Measurements from ENCODE around the gene HEPACAM2.

HEPACAM2 gene

DNA sequence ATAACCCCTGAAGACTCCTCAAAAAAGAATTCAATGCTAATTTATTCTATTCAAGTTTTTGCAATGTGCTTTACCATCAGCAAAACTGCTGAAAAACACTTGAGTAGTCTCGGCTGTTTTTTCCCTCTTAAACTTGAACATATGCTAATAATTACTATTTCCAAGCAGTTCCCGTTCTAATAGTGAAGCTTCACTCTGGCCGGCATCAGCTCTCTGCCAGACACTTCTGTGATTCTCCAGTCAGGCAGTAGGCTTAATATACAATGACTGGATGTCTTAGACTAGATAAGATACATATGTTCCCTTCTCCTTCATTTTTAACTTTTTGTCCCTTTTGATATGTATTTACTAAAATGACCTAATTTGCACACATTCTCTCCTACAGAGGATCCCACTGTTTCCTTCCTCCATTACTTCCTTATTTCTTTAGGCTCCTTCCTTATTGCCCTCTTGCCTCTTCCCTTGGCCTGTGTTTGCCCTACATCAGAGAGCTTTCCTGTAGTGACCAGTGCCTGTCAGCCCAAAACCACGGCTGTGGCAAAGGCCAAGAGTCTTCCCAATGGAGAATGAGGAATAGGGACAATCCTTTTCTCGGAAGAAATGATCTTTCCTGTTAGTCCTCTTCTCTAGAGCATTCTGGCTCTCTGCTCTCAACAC lies 23.5 kb downstream of the HEPACAM2 start:
- no peaks in the 10 kb centered on the region for H3K36me3 ChIP-seq (ENCODE audit: control insufficient read depth, insufficient read depth, low read length)
- no peak overlapping the region for H3K27ac ChIP-seq (ENCODE audit: low read depth, low read length)
- no peak overlapping the region for H3K9ac ChIP-seq (ENCODE audit: low read depth, low read length)
- no peaks in the 10 kb centered on the region for H3K27me3 ChIP-seq (ENCODE audit: control insufficient read depth, insufficient read depth, low read length)
- H3K4me1 ChIP-seq (ENCODE audit: control insufficient read depth, insufficient read depth, low read length): no peaks in the 10 kb centered on the region
- no peaks in the 10 kb centered on the region for H3K9me3 ChIP-seq (ENCODE audit: control insufficient read depth, insufficient read depth, low read length)
- no peak overlapping the region for H3K4me3 ChIP-seq (ENCODE audit: low read depth, low read length)

DNA sequence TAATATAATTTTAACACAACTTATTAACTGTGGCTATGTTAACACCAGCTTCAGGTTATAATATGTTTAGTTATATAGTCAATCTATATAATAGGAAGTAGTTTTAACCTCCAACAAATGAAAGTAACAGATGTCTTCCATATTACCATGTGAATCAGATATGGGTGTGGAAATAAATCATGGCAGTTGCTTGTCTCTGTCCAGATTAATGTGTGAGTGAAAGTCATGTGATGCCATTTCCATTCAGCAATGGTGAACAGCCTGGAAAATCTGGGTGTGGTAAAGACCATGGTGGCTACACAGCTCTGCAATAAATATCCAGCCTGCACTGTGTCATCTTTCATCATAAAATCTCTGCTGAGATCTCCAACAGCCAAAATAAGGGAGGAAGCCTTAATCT lies 27.8 kb downstream of the HEPACAM2 start:
- H3K4me1 ChIP-seq (ENCODE audit: control insufficient read depth, insufficient read depth, low read length): no peaks in the 10 kb centered on the region
- no peak overlapping the region for H3K27ac ChIP-seq (ENCODE audit: low read depth, low read length)
- no peaks in the 10 kb centered on the region for H3K36me3 ChIP-seq (ENCODE audit: control insufficient read depth, insufficient read depth, low read length)
- no peak overlapping the region for H3K9ac ChIP-seq (ENCODE audit: low read depth, low read length)
- no peaks in the 10 kb centered on the region for H3K9me3 ChIP-seq (ENCODE audit: control insufficient read depth, insufficient read depth, low read length)
- no peak overlapping the region for H3K4me3 ChIP-seq (ENCODE audit: low read depth, low read length)
- H3K27me3 ChIP-seq (ENCODE audit: control insufficient read depth, insufficient read depth, low read length): no peaks in the 10 kb centered on the region

DNA sequence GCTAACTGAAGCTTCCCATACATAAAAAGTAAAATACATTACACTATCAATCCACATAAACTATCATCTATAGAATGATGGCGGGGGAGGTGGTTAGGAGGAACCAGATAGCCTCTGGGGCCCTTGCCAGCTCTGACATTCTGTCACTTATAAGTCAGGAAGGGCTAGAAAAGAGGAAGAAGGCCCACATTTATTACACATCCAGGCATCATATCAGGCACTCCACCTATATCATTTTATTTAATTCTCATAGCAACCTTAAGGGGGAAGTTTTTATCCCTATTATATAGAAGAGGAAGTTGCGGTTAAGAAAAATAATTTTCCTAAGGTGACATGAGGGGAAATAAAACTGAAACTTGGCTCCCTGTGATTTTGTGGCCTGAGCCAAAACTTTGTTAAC lies 29.9 kb downstream of the HEPACAM2 start:
- Histone ChIP-seq H3K9me3 (ENCODE audit: control insufficient read depth, insufficient read depth, low read length) (no peaks in the 10 kb centered on the region), H3K36me3 (ENCODE audit: control insufficient read depth, insufficient read depth, low read length) (no peaks in the 10 kb centered on the region), H3K4me3 (ENCODE audit: low read depth, low read length) (no peak overlapping the region), H3K4me1 (ENCODE audit: control insufficient read depth, insufficient read depth, low read length) (no peaks in the 10 kb centered on the region), H3K27ac (ENCODE audit: low read depth, low read length) (no peak overlapping the region), H3K27me3 (ENCODE audit: control insufficient read depth, insufficient read depth, low read length) (no peaks in the 10 kb centered on the region), H3K9ac (ENCODE audit: low read depth, low read length) (no peak overlapping the region)

DNA sequence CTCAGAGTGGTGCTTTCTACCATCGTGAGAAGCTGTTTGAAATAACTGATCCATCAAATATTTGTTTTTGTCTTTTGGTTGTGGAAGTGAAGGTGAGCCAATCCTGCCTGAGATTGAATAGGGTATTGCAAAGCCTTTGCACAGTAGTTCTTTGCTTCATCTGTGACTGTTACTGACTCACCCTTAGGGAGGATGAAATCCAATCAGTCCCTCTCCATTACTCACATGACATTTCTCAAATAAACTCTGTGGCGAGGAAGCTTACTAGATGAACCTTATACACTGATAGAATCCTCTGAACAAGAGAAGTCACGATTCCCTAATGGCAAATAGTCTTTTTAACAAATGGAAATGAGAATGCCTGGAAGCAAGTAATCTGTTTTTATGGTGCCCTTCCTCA lies 31.9 kb downstream of the HEPACAM2 start:
- Histone ChIP-seq H3K27me3 (ENCODE audit: control insufficient read depth, insufficient read depth, low read length) (no peaks in the 10 kb centered on the region), H3K4me3 (ENCODE audit: low read depth, low read length) (no peak overlapping the region), H3K27ac (ENCODE audit: low read depth, low read length) (no peak overlapping the region), H3K36me3 (ENCODE audit: control insufficient read depth, insufficient read depth, low read length) (no peaks in the 10 kb centered on the region), H3K4me1 (ENCODE audit: control insufficient read depth, insufficient read depth, low read length) (no peaks in the 10 kb centered on the region), H3K9me3 (ENCODE audit: control insufficient read depth, insufficient read depth, low read length) (no peaks in the 10 kb centered on the region), H3K9ac (ENCODE audit: low read depth, low read length) (no peak overlapping the region)

DNA sequence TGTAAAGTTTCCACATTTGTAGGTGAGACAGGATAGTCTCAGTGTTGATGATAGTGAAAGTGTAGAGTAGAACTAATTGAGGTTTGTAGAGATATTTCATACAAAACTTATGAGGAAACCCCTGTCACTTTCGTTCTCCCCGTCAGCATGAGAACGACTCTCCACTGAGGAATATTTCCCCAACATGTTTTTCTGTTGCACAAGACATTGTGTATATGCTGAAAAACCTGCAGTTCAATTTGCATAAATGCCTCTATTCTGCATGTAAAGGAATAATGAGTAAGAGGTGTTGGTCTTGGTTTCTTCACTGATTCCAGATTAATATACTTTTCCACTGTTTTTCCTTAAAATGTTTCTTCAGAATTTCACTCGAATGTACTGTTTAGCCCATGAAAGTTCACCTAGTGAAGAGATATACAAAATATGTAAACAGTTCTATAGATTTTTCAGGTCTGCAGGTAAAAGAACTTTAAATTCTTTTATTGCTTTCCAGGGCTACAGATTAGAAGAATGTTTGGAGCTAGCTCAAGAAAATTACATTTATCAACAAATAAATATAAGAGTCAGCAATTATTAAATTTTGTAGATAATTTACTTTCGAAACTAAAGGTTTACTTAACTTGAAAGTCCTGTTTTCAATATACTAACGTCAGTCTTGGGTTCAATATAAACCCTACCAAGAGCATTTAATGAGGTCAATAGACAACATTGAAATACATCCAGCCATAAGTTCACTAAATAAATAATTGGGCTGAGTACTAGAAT lies 37.2 kb downstream of the HEPACAM2 start:
- Histone ChIP-seq H3K27ac (ENCODE audit: low read depth, low read length) (no peak overlapping the region), H3K36me3 (ENCODE audit: control insufficient read depth, insufficient read depth, low read length) (no peaks in the 10 kb centered on the region), H3K9me3 (ENCODE audit: control insufficient read depth, insufficient read depth, low read length) (no peaks in the 10 kb centered on the region), H3K4me1 (ENCODE audit: control insufficient read depth, insufficient read depth, low read length) (no peaks in the 10 kb centered on the region), H3K4me3 (ENCODE audit: low read depth, low read length) (no peak overlapping the region), H3K27me3 (ENCODE audit: control insufficient read depth, insufficient read depth, low read length) (no peaks in the 10 kb centered on the region), H3K9ac (ENCODE audit: low read depth, low read length) (no peak overlapping the region)

DNA sequence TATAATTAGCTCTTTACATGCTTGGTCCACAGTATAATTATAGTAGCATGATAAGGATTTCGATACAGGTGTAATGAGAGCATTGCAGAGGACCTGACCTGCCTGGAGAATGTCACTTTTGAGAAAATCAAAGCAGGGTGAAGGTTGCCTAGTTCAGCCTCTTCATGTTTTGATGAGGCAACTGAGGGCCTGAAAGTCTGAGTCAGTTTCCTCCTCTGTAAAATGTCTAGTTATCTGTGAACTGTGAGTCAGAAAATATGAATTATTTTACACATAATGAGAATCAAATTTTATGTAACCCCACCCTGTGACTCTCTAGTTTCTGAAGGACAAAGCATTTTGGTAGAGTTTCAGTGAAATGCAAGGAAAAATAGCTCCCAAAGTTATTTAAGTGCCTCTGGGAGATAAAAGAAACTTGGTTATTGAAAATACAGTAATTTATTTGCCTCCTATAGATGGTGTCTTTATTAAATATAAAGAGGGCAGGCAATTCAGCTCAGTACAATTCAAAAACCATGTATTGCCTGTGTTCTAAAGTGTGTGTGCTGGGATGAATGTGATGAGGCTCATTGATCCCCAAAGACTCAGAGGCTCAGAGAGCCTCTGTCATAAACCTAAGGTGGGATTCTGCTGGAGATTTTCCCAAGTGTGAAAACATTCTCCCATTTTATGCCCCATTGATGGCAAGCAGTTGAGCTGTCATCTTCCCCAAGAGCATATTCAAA lies 40.8 kb downstream of the HEPACAM2 start:
- Histone ChIP-seq H3K27me3 (ENCODE audit: control insufficient read depth, insufficient read depth, low read length) (no peaks in the 10 kb centered on the region; the same call in 1 of the 2 replicates), H3K4me3 (ENCODE audit: low read depth, low read length) (no peak overlapping the region), H3K36me3 (ENCODE audit: control insufficient read depth, insufficient read depth, low read length) (no peaks in the 10 kb centered on the region), H3K4me1 (ENCODE audit: control insufficient read depth, insufficient read depth, low read length) (no peaks in the 10 kb centered on the region), H3K9me3 (ENCODE audit: control insufficient read depth, insufficient read depth, low read length) (no peaks in the 10 kb centered on the region), H3K9ac (ENCODE audit: low read depth, low read length) (no peak overlapping the region), H3K27ac (ENCODE audit: low read depth, low read length) (no peak overlapping the region)

DNA sequence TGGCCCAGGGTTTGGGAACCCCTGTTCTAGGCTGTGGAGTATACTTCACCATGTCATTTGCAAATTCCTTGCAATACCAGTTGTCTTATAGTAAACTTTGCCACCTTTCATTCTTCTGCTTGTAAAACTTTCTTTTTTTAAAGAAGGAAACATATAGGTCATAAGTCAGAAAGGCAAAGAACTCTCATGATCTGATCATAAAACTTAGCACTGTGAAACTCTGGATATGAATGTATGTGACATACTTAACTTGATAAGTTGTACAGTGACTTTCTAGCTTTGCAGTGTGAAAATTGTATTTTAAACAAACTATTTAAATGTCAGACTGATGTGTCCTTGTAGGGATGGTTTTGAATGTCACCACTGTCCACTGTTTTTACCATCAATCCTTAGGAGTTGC lies 47.1 kb downstream of the HEPACAM2 start:
- no peak overlapping the region for H3K4me3 ChIP-seq (ENCODE audit: low read depth, low read length)
- no peaks in the 10 kb centered on the region for H3K9me3 ChIP-seq (ENCODE audit: control insufficient read depth, insufficient read depth, low read length)
- H3K4me1 ChIP-seq (ENCODE audit: control insufficient read depth, insufficient read depth, low read length): no peaks in the 10 kb centered on the region
- H3K27ac ChIP-seq (ENCODE audit: low read depth, low read length): no peak overlapping the region
- no peaks in the 10 kb centered on the region for H3K36me3 ChIP-seq (ENCODE audit: control insufficient read depth, insufficient read depth, low read length)
- no peaks in the 10 kb centered on the region; the same call in 1 of the 2 replicates for H3K27me3 ChIP-seq (ENCODE audit: control insufficient read depth, insufficient read depth, low read length)
- H3K9ac ChIP-seq (ENCODE audit: low read depth, low read length): no peak overlapping the region

DNA sequence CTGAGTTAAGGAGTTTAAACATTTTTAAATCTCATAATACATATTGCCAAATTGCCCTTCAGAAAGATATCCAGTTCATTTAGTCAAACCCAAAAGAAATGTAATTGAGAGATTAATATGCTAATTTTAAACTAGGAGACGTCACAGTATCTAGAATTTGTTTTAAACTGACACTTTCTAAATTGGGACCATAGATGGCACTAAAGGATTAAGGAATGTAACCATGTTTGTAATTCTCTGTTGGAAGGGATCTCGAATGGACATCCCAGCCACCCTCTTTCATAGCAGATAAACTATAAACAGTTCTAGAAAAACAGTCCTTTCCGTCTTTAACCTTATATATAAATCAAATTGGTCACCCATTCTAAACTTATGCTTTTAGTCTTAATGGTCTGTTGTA lies 48.1 kb downstream of the HEPACAM2 start:
- no peak overlapping the region for H3K27ac ChIP-seq (ENCODE audit: low read depth, low read length)
- H3K9ac ChIP-seq (ENCODE audit: low read depth, low read length): no peak overlapping the region
- no peak overlapping the region for H3K4me3 ChIP-seq (ENCODE audit: low read depth, low read length)
- H3K36me3 ChIP-seq (ENCODE audit: control insufficient read depth, insufficient read depth, low read length): no peaks in the 10 kb centered on the region
- no peaks in the 10 kb centered on the region; the same call in 1 of the 2 replicates for H3K27me3 ChIP-seq (ENCODE audit: control insufficient read depth, insufficient read depth, low read length)
- H3K9me3 ChIP-seq (ENCODE audit: control insufficient read depth, insufficient read depth, low read length): no peaks in the 10 kb centered on the region
- H3K4me1 ChIP-seq (ENCODE audit: control insufficient read depth, insufficient read depth, low read length): no peaks in the 10 kb centered on the region

DNA sequence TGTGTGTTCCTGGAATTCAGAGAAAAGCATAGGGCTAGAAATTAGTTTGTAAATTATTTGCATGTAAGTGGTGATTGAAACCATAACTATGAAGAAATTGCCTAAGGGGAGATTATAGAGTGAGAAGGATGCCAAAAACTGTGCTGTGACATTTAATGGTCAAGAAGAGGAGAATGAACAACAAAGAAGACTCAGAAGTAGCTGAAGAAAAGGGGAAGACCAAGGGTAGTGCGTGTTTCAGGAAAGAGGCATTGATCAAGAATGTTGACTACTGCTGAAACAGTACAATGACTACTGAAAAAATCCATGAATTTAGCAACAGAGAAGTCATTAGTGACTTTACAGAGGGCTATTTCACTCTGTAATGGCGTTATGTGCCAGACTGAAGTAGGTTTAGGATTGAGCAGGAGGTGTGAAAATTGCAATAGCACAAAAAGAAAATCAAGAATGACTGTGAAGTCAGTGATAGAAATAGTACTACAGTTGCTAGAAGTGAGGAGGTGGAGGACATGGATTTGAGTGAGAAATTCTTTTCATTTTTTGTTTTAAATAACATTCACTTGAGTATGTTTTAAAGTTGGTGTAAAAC lies 49.2 kb downstream of the HEPACAM2 start:
- H3K27ac ChIP-seq (ENCODE audit: low read depth, low read length): no peak overlapping the region
- H3K27me3 ChIP-seq (ENCODE audit: control insufficient read depth, insufficient read depth, low read length): no peaks in the 10 kb centered on the region
- no peak overlapping the region for H3K4me3 ChIP-seq (ENCODE audit: low read depth, low read length)
- H3K9ac ChIP-seq (ENCODE audit: low read depth, low read length): no peak overlapping the region
- H3K36me3 ChIP-seq (ENCODE audit: control insufficient read depth, insufficient read depth, low read length): no peaks in the 10 kb centered on the region
- no peaks in the 10 kb centered on the region for H3K4me1 ChIP-seq (ENCODE audit: control insufficient read depth, insufficient read depth, low read length)
- H3K9me3 ChIP-seq (ENCODE audit: control insufficient read depth, insufficient read depth, low read length): peaks cover 5% of the 10 kb centered on the region

DNA sequence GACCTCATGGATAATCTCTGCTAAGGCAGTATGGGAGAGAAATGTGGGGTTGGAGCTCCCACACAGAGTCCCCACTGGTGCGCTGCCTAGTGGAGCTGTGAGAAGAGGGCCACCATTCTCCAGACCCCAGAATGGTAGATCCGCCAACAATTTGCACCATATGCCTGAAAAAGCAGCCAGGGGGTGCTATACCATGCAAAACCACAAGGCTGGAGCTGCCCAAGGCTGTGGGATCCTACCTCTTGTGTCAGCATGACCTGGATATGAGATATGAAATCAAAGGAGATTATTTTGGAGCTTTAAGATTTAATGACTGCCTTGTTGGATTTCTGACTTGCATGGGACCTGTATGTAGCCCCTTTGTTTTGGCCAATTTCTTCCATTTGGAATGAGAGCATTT lies 51.0 kb downstream of the HEPACAM2 start:
- Histone ChIP-seq H3K36me3 (ENCODE audit: control insufficient read depth, insufficient read depth, low read length) (no peaks in the 10 kb centered on the region), H3K27me3 (ENCODE audit: control insufficient read depth, insufficient read depth, low read length) (no peaks in the 10 kb centered on the region), H3K9me3 (ENCODE audit: control insufficient read depth, insufficient read depth, low read length) (peaks cover 16% of the 10 kb centered on the region), H3K9ac (ENCODE audit: low read depth, low read length) (no peak overlapping the region), H3K27ac (ENCODE audit: low read depth, low read length) (no peak overlapping the region), H3K4me1 (ENCODE audit: control insufficient read depth, insufficient read depth, low read length) (no peaks in the 10 kb centered on the region), H3K4me3 (ENCODE audit: low read depth, low read length) (no peak overlapping the region)

DNA sequence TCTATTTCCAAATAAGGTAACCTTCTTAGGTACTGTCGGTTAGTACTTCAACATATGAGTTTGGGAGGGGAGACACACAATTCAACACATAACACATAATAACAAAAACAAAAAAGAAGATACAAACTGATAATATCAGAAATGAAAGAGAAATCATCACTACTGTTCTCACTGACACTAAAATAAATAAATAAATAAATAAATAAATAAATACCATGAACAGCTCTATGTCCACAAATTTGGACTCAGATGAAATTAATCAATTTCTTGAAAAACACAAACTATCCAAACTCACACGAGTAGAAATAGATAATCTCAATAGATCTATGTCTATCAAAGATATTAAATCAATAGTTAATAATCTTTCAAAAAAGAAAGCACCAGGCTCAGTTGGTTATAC lies 53.6 kb downstream of the HEPACAM2 start:
- Histone ChIP-seq H3K4me1 (ENCODE audit: control insufficient read depth, insufficient read depth, low read length) (no peaks in the 10 kb centered on the region), H3K9me3 (ENCODE audit: control insufficient read depth, insufficient read depth, low read length) (peaks cover 18% of the 10 kb centered on the region), H3K4me3 (ENCODE audit: low read depth, low read length) (no peak overlapping the region), H3K27ac (ENCODE audit: low read depth, low read length) (no peak overlapping the region), H3K27me3 (ENCODE audit: control insufficient read depth, insufficient read depth, low read length) (no peaks in the 10 kb centered on the region), H3K36me3 (ENCODE audit: control insufficient read depth, insufficient read depth, low read length) (no peaks in the 10 kb centered on the region), H3K9ac (ENCODE audit: low read depth, low read length) (no peak overlapping the region)

Data from HUES48 (cell line).